Keratinocyte (primary cell): ENCODE measurements around the gene CCDC7. TPM values are rescaled to one million over a fixed set of nuclear protein-coding genes. Genes with fewer than 3 reads are reported as not detected.

Source experiments
- DNase-seq: peaks from one replicate; pipeline ENCODE4 v3.0.0-alpha.2; 2011; ENCODE audit warnings: low read depth, missing footprints, low spot score
- FAIRE-seq: peaks from 2 replicates; lab custom pipeline; 2011; peaks lifted over from hg19 to GRCh38; lab: Jason Lieb, UNC
- H2AFZ ChIP-seq: 2 replicates; pipeline ENCODE4 v1.6.0; 2012; ENCODE audit warnings: low read length, control low read depth, inconsistent platforms; ENCODE audit not compliant: control insufficient read depth
- H3K27ac ChIP-seq: 2 replicates; pipeline ENCODE4 v1.5.1; 2011; ENCODE audit warnings: low read length; ENCODE audit not compliant: control insufficient read depth, insufficient read depth
- H3K27me3 ChIP-seq: 3 replicates; pipeline ENCODE4 v1.6.0; 2011; ENCODE audit warnings: low read length; ENCODE audit not compliant: control insufficient read depth, insufficient read depth; ENCODE audit errors: extremely low read depth
- H3K36me3 ChIP-seq, 2 experiments: 2 replicates in 1 of 2; 3 replicates in 1 of 2; pipeline ENCODE4 v1.5.1; 2011; ENCODE audit warnings: low read length in 2 of 2, mild to moderate bottlenecking in 1 of 2; ENCODE audit not compliant: control insufficient read depth in 2 of 2, insufficient read depth in 2 of 2; ENCODE audit errors: extremely low read depth in 1 of 2
- H3K4me1 ChIP-seq: 3 replicates; pipeline ENCODE4 v1.5.1; 2011; ENCODE audit warnings: low read length; ENCODE audit not compliant: control insufficient read depth, insufficient read depth; ENCODE audit errors: extremely low read depth
- H3K4me2 ChIP-seq: 3 replicates; pipeline ENCODE4 v1.6.0; 2011; ENCODE audit warnings: low read depth, low read length; ENCODE audit not compliant: control insufficient read depth, insufficient read depth; ENCODE audit errors: extremely low read depth
- H3K4me3 ChIP-seq, 3 experiments: fragments of 200-600 bp in 1 of 3; sonication (generic) in 1 of 3; 2 replicates in 2 of 3; 3 replicates in 1 of 3; pipeline ENCODE4 v1.5.1; 2011 to 2016; ENCODE audit warnings: low read length in 3 of 3, mild to moderate bottlenecking in 3 of 3, control low read depth in 2 of 3, inconsistent platforms in 1 of 3, low read depth in 1 of 3, mixed read lengths in 1 of 3, mixed run types in 1 of 3, moderate library complexity in 1 of 3; ENCODE audit not compliant: control insufficient read depth in 2 of 3, insufficient read depth in 2 of 3; ENCODE audit errors: extremely low read depth in 1 of 3
- H3K79me2 ChIP-seq: 2 replicates; pipeline ENCODE4 v1.6.0; 2012; ENCODE audit warnings: low read length; ENCODE audit not compliant: control insufficient read depth, insufficient read depth
- H3K9ac ChIP-seq: 3 replicates; pipeline ENCODE4 v1.6.0; 2011; ENCODE audit warnings: low read length; ENCODE audit not compliant: control insufficient read depth, insufficient read depth; ENCODE audit errors: extremely low read depth
- H3K9me1 ChIP-seq: 3 replicates; pipeline ENCODE4 v1.6.0; 2011; ENCODE audit warnings: low read length; ENCODE audit not compliant: control insufficient read depth, insufficient read depth; ENCODE audit errors: extremely low read depth
- H3K9me3 ChIP-seq: 2 replicates; pipeline ENCODE4 v1.5.1; 2012; ENCODE audit warnings: low read depth, low read length; ENCODE audit not compliant: control insufficient read depth
- H4K20me1 ChIP-seq: 3 replicates; pipeline ENCODE4 v1.6.0; 2011; ENCODE audit warnings: low read length; ENCODE audit not compliant: control insufficient read depth, insufficient read depth; ENCODE audit errors: extremely low read depth
- CTCF ChIP-seq, 3 experiments: IDR thresholded peaks in 1 of 3; conservative IDR thresholded peaks in 1 of 3; optimal IDR thresholded peaks in 1 of 3; 2 replicates in 2 of 3; 3 replicates in 1 of 3; pipeline versions ENCODE3 to v1.5.1; 2011; ENCODE audit warnings: low read length in 3 of 3, mild to moderate bottlenecking in 3 of 3, moderate library complexity in 2 of 3, control low read depth in 1 of 3, inconsistent platforms in 1 of 3; ENCODE audit not compliant: insufficient read depth in 2 of 3; ENCODE audit errors: extremely low read depth in 1 of 3
- EZH2 ChIP-seq: IDR thresholded peaks from one replicate; pipeline ENCODE4 v1.6.1; 2012; ENCODE audit warnings: inconsistent platforms, mild to moderate bottlenecking, low read length, moderate library complexity
- dilution Hi-C: fragments of 300-500 bp; cut with MboI; formaldehyde crosslinking; loops from one replicate; pipeline ENCODE4 v1.7.0; 2020; ENCODE audit warnings: low sequenced_read_pairs; ENCODE audit not compliant: extremely low pct_ligation_motif_present
- polyA plus RNA-seq, 5 experiments: library from polyadenylated mRNA; depleted of rRNA in 3 of 5; stranded (reverse) in 3 of 5; stranded (forward) in 1 of 5; unstranded in 1 of 5; fragments of >200 nt; gene quantifications; 1 replicate in 1 of 5; 2 replicates in 3 of 5; 3 replicates in 1 of 5; pipeline versions ENCODE4 v1.2.1 to v1.2.3, GENCODE V29; 2011 to 2012; ENCODE audit warnings: missing spikeins in 2 of 5, low read depth in 1 of 5, low replicate concordance in 1 of 5

CCDC7 gene
- polyA plus RNA-seq, 1 donor (not counting 4 experiments of a cell fraction or from before 2014, with no cell fraction given), result 1.1 TPM

GRCh38 chr10:32417911-32418547, 27.9 kb upstream of the CCDC7 start:
- DNase-seq, result no peak
- no peaks in the 10 kb centered on the region for H3K36me3 ChIP-seq
- peak overlapping the region; percentile 66 for H2AFZ ChIP-seq
- no peaks in the 10 kb centered on the region for H3K9me1 ChIP-seq
- TF ChIP-seq EZH2, result no peak
- no peak overlapping the region for H3K4me2 ChIP-seq
- no peak overlapping the region for H3K27ac ChIP-seq
- peaks cover 7% of the 10 kb centered on the region for H3K4me1 ChIP-seq
- no peaks in the 10 kb centered on the region for H3K27me3 ChIP-seq
- no peaks in the 10 kb centered on the region for H3K9me3 ChIP-seq
- no peak overlapping the region for H3K9ac ChIP-seq
- dilution Hi-C loops, result no loop called here
- no peaks in the 10 kb centered on the region for H4K20me1 ChIP-seq
- no peak overlapping the region for H3K4me3 ChIP-seq
- H3K79me2 ChIP-seq, result no peaks in the 10 kb centered on the region
- FAIRE-seq, result peak; percentile 39

- TF ChIP-seq EZH2 (no peak), CTCF (optimal IDR thresholded peaks at IDR 0.05 in 1 of 3, IDR thresholded peaks at IDR 0.05 in 1 of 3, conservative IDR thresholded peaks at IDR 0.05 in 1 of 3; ENCODE audit: extremely low read depth in 1 of 3, insufficient read depth in 2 of 3, low read length in 3 of 3) (no peak)
- dilution Hi-C loops, result no loop called here
- H3K36me3 ChIP-seq, result no peaks in the 10 kb centered on the region
- H3K9me3 ChIP-seq, result no peaks in the 10 kb centered on the region
- H3K4me2 ChIP-seq, result no peak overlapping the region
- no peak overlapping the region for H2AFZ ChIP-seq
- H3K79me2 ChIP-seq, result no peaks in the 10 kb centered on the region
- H3K9me1 ChIP-seq, result no peaks in the 10 kb centered on the region
- no peak overlapping the region for H3K27ac ChIP-seq
- no peak overlapping the region for H3K4me3 ChIP-seq
- H4K20me1 ChIP-seq, result no peaks in the 10 kb centered on the region
- H3K4me1 ChIP-seq, result peaks cover 3% of the 10 kb centered on the region
- H3K9ac ChIP-seq, result no peak overlapping the region
- no peaks in the 10 kb centered on the region for H3K27me3 ChIP-seq
- DNase-seq, result no peak
- FAIRE-seq, result peak; percentile 39
Observed at GRCh38 chr10:32418572-32418971, 27.4 kb upstream of the CCDC7 start.

GRCh38 chr10:32419615-32420014, 26.3 kb upstream of the CCDC7 start:
- Histone ChIP-seq H3K4me1 (no peaks in the 10 kb centered on the region), H3K4me2 (no peak overlapping the region), H3K9me1 (no peaks in the 10 kb centered on the region), H3K79me2 (no peaks in the 10 kb centered on the region), H2AFZ (no peak overlapping the region), H3K27ac (no peak overlapping the region), H3K4me3 (no peak overlapping the region), H3K27me3 (no peaks in the 10 kb centered on the region), H3K9ac (no peak overlapping the region), H4K20me1 (no peaks in the 10 kb centered on the region), H3K36me3 (no peaks in the 10 kb centered on the region), H3K9me3 (no peaks in the 10 kb centered on the region)
- dilution Hi-C loops, result no loop called here
- FAIRE-seq (no peak), DNase-seq (no peak)
- TF ChIP-seq EZH2 (no peak), CTCF (optimal IDR thresholded peaks at IDR 0.05 in 1 of 3, IDR thresholded peaks at IDR 0.05 in 1 of 3, conservative IDR thresholded peaks at IDR 0.05 in 1 of 3; ENCODE audit: extremely low read depth in 1 of 3, insufficient read depth in 2 of 3, low read length in 3 of 3) (no peak)
